ENCODE data around the gene ADCY2. TPM values are rescaled to one million over a fixed set of nuclear protein-coding genes. Genes with fewer than 3 reads are reported as not detected.

ADCY2 gene
- total RNA-seq, 1 experiment from 2014 or later: not detected

- no peaks in the 10 kb centered on the region for H3K4me1 Mint-ChIP-seq (ENCODE audit: low read depth, unreplicated experiment)
- H3K27ac Mint-ChIP-seq (ENCODE audit: unreplicated experiment): no peak overlapping the region
- TF ChIP-seq, protein P1, sequence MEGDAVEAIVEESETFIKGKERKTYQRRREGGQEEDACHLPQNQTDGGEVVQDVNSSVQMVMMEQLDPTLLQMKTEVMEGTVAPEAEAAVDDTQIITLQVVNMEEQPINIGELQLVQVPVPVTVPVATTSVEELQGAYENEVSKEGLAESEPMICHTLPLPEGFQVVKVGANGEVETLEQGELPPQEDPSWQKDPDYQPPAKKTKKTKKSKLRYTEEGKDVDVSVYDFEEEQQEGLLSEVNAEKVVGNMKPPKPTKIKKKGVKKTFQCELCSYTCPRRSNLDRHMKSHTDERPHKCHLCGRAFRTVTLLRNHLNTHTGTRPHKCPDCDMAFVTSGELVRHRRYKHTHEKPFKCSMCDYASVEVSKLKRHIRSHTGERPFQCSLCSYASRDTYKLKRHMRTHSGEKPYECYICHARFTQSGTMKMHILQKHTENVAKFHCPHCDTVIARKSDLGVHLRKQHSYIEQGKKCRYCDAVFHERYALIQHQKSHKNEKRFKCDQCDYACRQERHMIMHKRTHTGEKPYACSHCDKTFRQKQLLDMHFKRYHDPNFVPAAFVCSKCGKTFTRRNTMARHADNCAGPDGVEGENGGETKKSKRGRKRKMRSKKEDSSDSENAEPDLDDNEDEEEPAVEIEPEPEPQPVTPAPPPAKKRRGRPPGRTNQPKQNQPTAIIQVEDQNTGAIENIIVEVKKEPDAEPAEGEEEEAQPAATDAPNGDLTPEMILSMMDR (IDR thresholded peaks at IDR 0.05; ENCODE audit: unreplicated experiment): no peak
- intact Hi-C loops (cut with micrococcal nuclease; ENCODE audit: unreplicated experiment): no loop called here
- CTCF ChIA-PET: no interaction called here
- no TSS peak for BruUV-seq (replicated peaks)
- DNase-seq: no peak
- H3K36me3 Mint-ChIP-seq (ENCODE audit: insufficient read depth, unreplicated experiment): no peaks in the 10 kb centered on the region
- H3K27me3 Mint-ChIP-seq (ENCODE audit: unreplicated experiment): peaks cover 27% of the 10 kb centered on the region
- H3K9me3 Mint-ChIP-seq (ENCODE audit: low read depth, unreplicated experiment): peaks cover 5% of the 10 kb centered on the region
- no peak overlapping the region for H3K4me3 Mint-ChIP-seq (ENCODE audit: low read depth, unreplicated experiment)
These were observed 398.0 kb downstream of the ADCY2 start for GRCh38 chr5:7793895-7794294.

DNA sequence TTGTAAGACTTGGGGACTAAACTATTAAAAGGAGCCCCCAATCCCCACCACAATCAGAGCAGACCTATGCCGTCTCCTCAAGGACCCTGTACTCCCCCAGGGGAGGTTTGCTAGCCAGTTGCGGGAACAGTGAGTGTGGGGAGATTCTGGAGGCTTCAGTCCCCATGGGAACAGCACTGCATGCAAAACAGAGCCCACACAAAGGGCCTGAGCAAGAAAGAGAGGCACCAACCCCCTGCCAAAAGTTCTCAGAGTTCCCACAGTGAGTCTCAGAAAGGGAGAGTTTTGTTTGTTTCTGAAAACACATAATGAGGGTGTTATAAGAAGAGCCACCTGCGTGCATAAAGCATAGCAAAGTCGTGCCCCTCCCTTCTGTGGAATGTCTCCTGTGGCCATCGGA is 398.4 kb downstream of the ADCY2 start:
- Mint-ChIP-seq H3K4me1 (ENCODE audit: low read depth, unreplicated experiment) (no peaks in the 10 kb centered on the region), H3K4me3 (ENCODE audit: low read depth, unreplicated experiment) (no peak overlapping the region), H3K36me3 (ENCODE audit: insufficient read depth, unreplicated experiment) (no peaks in the 10 kb centered on the region), H3K27ac (ENCODE audit: unreplicated experiment) (no peak overlapping the region), H3K9me3 (ENCODE audit: low read depth, unreplicated experiment) (peaks cover 5% of the 10 kb centered on the region), H3K27me3 (ENCODE audit: unreplicated experiment) (peaks cover 27% of the 10 kb centered on the region)
- no TSS peak for BruUV-seq (replicated peaks)
- no peak for DNase-seq
- CTCF ChIA-PET: no interaction called here
- intact Hi-C loops (cut with micrococcal nuclease; ENCODE audit: unreplicated experiment): no loop called here
- TF ChIP-seq, protein P1 (IDR thresholded peaks at IDR 0.05; ENCODE audit: unreplicated experiment): no peak

DNA sequence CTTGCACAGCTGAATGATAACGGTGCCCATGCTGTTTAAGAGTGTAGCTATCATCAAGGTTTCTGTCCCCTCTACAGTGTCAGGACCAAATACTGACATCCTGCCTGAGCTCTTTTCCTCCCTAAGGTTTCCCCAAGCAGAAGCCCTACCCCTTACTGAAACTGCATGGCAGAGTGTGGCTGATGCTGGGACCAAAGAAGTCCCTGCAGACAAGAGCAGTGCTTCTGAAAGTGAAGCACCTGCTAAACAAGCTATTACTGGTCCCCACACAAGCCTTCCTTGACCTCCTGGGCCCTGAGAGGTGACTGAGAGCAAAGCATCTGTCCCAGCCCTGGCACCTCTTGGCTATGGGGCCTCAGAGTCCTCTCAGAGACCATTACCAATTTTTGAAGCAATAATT is 398.9 kb downstream of the ADCY2 start:
- Mint-ChIP-seq H3K4me3 (ENCODE audit: low read depth, unreplicated experiment) (no peak overlapping the region), H3K27ac (ENCODE audit: unreplicated experiment) (no peak overlapping the region), H3K36me3 (ENCODE audit: insufficient read depth, unreplicated experiment) (no peaks in the 10 kb centered on the region), H3K27me3 (ENCODE audit: unreplicated experiment) (peaks cover 25% of the 10 kb centered on the region), H3K9me3 (ENCODE audit: low read depth, unreplicated experiment) (peaks cover 5% of the 10 kb centered on the region), H3K4me1 (ENCODE audit: low read depth, unreplicated experiment) (no peaks in the 10 kb centered on the region)
- no TSS peak for BruUV-seq (replicated peaks)
- CTCF ChIA-PET: interaction anchor here (0.6 kb wide), 1 partner anchor 723 kb away, joined by 3 read pairs; no protein-coding TSS in a partner anchor
- intact Hi-C loops (cut with micrococcal nuclease; ENCODE audit: unreplicated experiment): no loop called here
- TF ChIP-seq, protein P1 (IDR thresholded peaks at IDR 0.05; ENCODE audit: unreplicated experiment): no peak
- no peak for DNase-seq

- DNase-seq: no peak
- no TSS peak for BruUV-seq (replicated peaks)
- Mint-ChIP-seq H3K27ac (ENCODE audit: unreplicated experiment) (no peak overlapping the region), H3K4me3 (ENCODE audit: low read depth, unreplicated experiment) (no peak overlapping the region), H3K27me3 (ENCODE audit: unreplicated experiment) (peaks cover 21% of the 10 kb centered on the region), H3K4me1 (ENCODE audit: low read depth, unreplicated experiment) (no peaks in the 10 kb centered on the region), H3K9me3 (ENCODE audit: low read depth, unreplicated experiment) (peaks cover 3% of the 10 kb centered on the region), H3K36me3 (ENCODE audit: insufficient read depth, unreplicated experiment) (no peaks in the 10 kb centered on the region)
- intact Hi-C loops (cut with micrococcal nuclease; ENCODE audit: unreplicated experiment): no loop called here
- TF ChIP-seq, protein P1 (IDR thresholded peaks at IDR 0.05; ENCODE audit: unreplicated experiment): no peak
- CTCF ChIA-PET: interaction anchor here (0.6 kb wide), 1 partner anchor 723 kb away, joined by 3 read pairs; no protein-coding TSS in a partner anchor
These were observed 399.4 kb downstream of the ADCY2 start for GRCh38 chr5:7795306-7795705.
